ENCODE results near the gene CGB3.
"Not testable (repeated sequence)": the region's sequence is repeated elsewhere in the genome, so short reads cannot be mapped to it uniquely, and the experiment has no call there.

CGB3 gene

DNA sequence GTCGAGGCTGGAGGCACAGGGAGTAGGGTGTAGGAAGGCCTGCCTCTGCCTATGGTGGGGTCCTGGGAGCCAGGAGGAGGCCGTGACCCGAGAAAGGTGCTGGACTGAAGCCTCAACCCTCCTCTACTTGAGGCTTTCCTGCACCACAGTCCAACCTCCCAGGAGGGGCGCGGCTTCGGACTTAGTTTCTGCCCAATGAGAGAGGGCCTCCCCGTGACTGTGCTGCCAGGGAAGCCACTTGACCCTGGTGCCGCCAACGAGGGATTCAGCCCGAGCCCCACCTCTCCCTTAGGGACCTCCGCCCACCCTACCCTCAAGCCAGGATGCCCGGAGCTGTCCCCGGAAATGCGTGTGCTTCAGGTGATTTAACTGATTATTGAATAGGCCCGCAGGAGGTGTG is at the start of gene CGB3:
Gene CGB3 (minus strand): TSS at position 101 of the 400 bp plus-strand sequence. CDS start 362 bp downstream, outside the sequence.
- not testable (repeated sequence) for H3K36me3 Mint-ChIP-seq, ATAC-seq, H3K9me3 Mint-ChIP-seq, H3K27me3 Mint-ChIP-seq, H3K27ac Mint-ChIP-seq, H3K4me3 Mint-ChIP-seq
- peaks cover 21% of the 10 kb centered on the region for H3K4me1 Mint-ChIP-seq

- Mint-ChIP-seq H3K4me1 (peaks cover 18% of the 10 kb centered on the region), H3K36me3 (peaks cover 6% of the 10 kb centered on the region), H3K27me3 (peaks cover 83% of the 10 kb centered on the region), H3K27ac (no peak overlapping the region), H3K9me3 (peaks cover 9% of the 10 kb centered on the region), H3K4me3 (no peak overlapping the region)
- no peak for ATAC-seq
Measured at GRCh38 chr19:49071860-49072547, 47.9 kb upstream of the CGB3 start.

- H3K36me3 Mint-ChIP-seq = peaks cover 6% of the 10 kb centered on the region
- peaks cover 16% of the 10 kb centered on the region for H3K4me1 Mint-ChIP-seq
- H3K4me3 Mint-ChIP-seq = no peak overlapping the region
- H3K27ac Mint-ChIP-seq = no peak overlapping the region
- peaks cover 9% of the 10 kb centered on the region for H3K9me3 Mint-ChIP-seq
- H3K27me3 Mint-ChIP-seq = peaks cover 85% of the 10 kb centered on the region
- ATAC-seq = no peak
Measured at GRCh38 chr19:49070416-49070815, 46.3 kb upstream of the CGB3 start.

- Mint-ChIP-seq H3K4me3 (no peak overlapping the region), H3K27ac (no peak overlapping the region), H3K4me1 (peaks cover 11% of the 10 kb centered on the region), H3K27me3 (peaks cover 80% of the 10 kb centered on the region), H3K9me3 (peaks cover 9% of the 10 kb centered on the region), H3K36me3 (peaks cover 6% of the 10 kb centered on the region)
- ATAC-seq = no peak
Measured at GRCh38 chr19:49069026-49069425, 44.9 kb upstream of the CGB3 start.

- Mint-ChIP-seq H3K27ac (no peak overlapping the region), H3K4me3 (no peak overlapping the region), H3K27me3 (peaks cover 78% of the 10 kb centered on the region), H3K36me3 (peaks cover under 1% of the 10 kb centered on the region), H3K4me1 (no peaks in the 10 kb centered on the region), H3K9me3 (peaks cover 7% of the 10 kb centered on the region)
- no peak for ATAC-seq
Measured at GRCh38 chr19:49067554-49067953, 43.4 kb upstream of the CGB3 start.

DNA sequence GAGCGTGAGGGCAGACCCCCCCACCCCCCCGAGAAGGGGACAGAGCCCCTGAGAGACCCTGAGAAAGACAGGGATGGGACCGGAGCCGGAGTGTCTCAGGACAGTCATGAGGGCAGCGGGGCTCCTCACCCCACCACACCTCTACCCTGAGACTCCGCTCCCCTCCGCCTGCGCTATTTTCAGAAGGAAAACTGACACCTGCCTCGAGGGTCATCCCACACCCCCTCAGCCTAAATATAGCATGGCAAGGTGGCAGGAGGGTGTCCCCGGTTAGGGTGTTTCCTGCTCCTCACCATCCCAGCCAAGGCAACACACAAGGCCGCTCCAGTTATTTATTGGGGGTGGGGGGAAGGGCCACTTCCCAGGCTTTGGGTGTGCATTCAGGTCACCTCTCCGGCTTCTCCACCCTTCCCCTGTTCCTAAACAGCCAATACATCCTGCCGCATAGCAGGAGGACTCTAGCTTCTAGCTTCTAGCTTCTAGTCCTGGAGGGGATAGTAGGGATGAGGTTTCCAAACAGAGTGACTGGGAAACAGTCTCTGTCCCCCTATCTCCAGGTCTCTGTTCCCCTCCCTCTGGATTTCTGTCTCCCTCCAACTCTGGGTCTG is 41.9 kb upstream of the CGB3 start:
- no peak for ATAC-seq
- Mint-ChIP-seq H3K36me3 (no peaks in the 10 kb centered on the region), H3K4me3 (no peak overlapping the region), H3K9me3 (peaks cover 7% of the 10 kb centered on the region), H3K27ac (no peak overlapping the region), H3K27me3 (peaks cover 80% of the 10 kb centered on the region), H3K4me1 (no peaks in the 10 kb centered on the region)

GRCh38 chr19:49064768-49065611 is 40.9 kb upstream of the CGB3 start, which contains the start of gene NTF4:
TSS of gene NTF4 (minus strand) at chr19:49064818. CDS start at chr19:49061997, 2,821 bp downstream.
- Mint-ChIP-seq H3K4me3 (no peak within 1 kb of the TSS), H3K27ac (no peak within 1 kb of the TSS), H3K36me3 (no peaks in the 10 kb centered on the region), H3K27me3 (peaks cover 78% of the 10 kb centered on the region), H3K4me1 (no peaks in the 10 kb centered on the region), H3K9me3 (peaks cover 4% of the 10 kb centered on the region)
- ATAC-seq = no peak

DNA sequence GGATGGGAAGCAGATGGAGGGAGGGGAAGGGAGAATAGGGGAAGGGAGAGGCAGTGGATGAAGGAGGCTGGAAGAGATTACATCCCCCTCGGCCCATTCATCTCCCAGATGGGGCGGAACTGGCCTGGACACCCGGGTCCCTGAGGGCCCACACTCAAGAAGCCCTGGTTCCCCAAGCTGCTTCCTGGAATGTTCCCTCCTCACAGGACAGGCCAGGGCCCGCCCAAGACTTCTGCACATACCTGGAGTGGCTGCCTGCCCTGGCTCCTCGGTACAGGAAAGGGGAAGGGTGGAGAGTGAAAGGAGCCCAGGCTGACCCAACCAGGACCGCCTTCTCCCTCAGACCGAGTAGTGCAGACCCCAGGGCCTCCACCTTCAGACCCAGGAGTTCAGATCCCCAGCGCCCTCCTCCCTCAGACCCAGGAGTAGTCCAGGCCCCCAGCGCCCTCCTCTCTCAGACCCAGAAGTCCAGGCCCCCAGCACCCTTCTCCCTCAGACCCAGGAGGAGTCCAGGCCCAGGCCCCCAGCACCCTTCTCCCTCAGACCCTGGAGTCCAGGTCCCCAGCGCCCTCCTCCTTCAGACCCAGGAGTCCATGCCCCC is 40.0 kb upstream of the CGB3 start:
- Mint-ChIP-seq H3K27ac (no peak overlapping the region), H3K9me3 (no peaks in the 10 kb centered on the region), H3K36me3 (no peaks in the 10 kb centered on the region), H3K4me1 (no peaks in the 10 kb centered on the region), H3K27me3 (peaks cover 76% of the 10 kb centered on the region), H3K4me3 (no peak overlapping the region)
- no peak for ATAC-seq

- H3K9me3 Mint-ChIP-seq = no peaks in the 10 kb centered on the region
- no peak overlapping the region for H3K4me3 Mint-ChIP-seq
- no peaks in the 10 kb centered on the region for H3K36me3 Mint-ChIP-seq
- H3K27me3 Mint-ChIP-seq = peaks cover 83% of the 10 kb centered on the region
- peak; percentile 31 for ATAC-seq
- H3K27ac Mint-ChIP-seq = no peak overlapping the region
- H3K4me1 Mint-ChIP-seq = peaks cover 21% of the 10 kb centered on the region
Measured at GRCh38 chr19:49061445-49061844, 37.3 kb upstream of the CGB3 start.

GRCh38 chr19:49061000-49061399 is 36.9 kb upstream of the CGB3 start:
- Mint-ChIP-seq H3K36me3 (no peaks in the 10 kb centered on the region), H3K9me3 (no peaks in the 10 kb centered on the region), H3K27ac (no peak overlapping the region), H3K4me1 (peaks cover 26% of the 10 kb centered on the region), H3K27me3 (peaks cover 83% of the 10 kb centered on the region), H3K4me3 (no peak overlapping the region)
- no peak for ATAC-seq

DNA sequence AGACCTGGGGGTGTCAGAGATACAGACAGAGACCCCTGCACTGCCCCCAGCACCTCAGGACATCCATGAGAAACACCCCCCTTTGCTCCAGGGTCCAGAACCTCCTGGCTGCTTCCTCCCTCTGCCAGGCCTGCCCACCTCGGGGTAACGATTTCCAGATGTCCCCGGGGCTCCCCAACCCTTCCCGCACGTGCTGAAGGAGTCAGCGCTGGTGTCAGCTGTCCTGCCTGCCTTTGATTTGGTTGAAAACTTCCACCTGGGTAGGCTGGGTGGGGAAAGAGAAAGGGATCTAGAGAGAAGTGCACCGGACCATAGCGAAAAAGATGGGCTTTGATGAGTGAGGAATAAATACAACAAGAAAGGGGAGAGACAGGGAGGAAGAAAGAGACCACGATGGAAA is 34.9 kb upstream of the CGB3 start:
- Mint-ChIP-seq H3K36me3 (no peaks in the 10 kb centered on the region), H3K27ac (no peak overlapping the region), H3K27me3 (peaks cover 82% of the 10 kb centered on the region), H3K4me1 (peaks cover 27% of the 10 kb centered on the region), H3K9me3 (no peaks in the 10 kb centered on the region), H3K4me3 (no peak overlapping the region)
- no peak for ATAC-seq

DNA sequence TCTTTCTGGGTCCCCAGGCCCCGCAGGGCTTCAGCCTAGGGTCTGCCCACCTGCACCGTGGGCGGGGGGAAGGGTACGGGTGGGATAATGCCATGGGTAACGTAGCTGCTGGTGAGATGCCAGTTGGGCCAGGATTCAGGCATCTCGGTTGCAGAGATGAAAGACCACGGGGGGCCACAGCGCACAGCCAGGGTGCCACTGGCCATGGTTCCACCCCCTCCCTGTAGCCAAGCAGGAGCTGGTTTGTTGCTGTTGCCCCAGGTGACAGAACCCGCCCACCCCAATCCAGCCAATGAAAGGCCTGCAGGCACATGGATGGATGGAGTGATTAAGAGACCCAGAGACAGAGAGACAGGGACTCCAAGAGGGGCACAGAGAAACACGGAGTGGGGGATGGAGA is 34.4 kb upstream of the CGB3 start:
- Mint-ChIP-seq H3K36me3 (no peaks in the 10 kb centered on the region), H3K4me3 (no peak overlapping the region), H3K27ac (no peak overlapping the region), H3K27me3 (peaks cover 82% of the 10 kb centered on the region), H3K9me3 (no peaks in the 10 kb centered on the region), H3K4me1 (peaks cover 27% of the 10 kb centered on the region)
- ATAC-seq = no peak

DNA sequence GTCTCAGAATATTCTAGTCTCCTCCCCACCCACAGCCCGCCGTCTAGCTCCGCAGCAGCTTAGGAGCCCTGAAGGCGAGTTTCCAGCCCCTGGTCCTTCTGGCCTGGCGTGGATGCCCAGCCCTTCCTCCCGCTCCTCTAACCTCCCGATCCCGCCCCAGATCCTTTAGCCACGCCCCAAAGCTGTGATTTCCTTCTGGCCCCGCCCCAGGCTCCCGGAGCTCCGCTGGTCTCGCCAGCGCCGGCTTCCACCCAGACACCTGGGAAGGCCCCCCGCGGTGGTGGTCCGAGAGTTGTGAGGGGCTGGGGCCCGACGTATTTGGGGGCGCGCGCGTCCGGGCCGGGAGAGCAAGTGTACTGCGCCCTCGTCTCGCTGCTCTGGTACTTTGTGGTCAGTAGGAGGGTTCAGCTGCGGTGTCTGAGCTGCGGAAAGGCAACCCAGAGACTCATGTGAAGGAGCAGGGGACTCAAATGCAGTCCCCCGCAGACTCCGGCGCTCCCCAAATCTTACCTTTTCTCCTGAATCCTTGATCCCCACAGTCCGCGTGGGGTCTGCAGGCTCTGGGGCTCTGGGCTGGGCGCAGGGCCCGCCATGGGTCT is 33.6 kb upstream of the CGB3 start, which contains the start of gene CGB7:
Gene CGB7 (minus strand): TSS at position 114 of the 599 bp plus-strand sequence. CDS start 2,374 bp downstream, outside the sequence.
- ATAC-seq = no peak
- no peaks in the 10 kb centered on the region for H3K9me3 Mint-ChIP-seq
- H3K4me1 Mint-ChIP-seq = peaks cover 27% of the 10 kb centered on the region
- peak within 1 kb of the TSS; percentile 83 for H3K4me3 Mint-ChIP-seq
- peaks cover 78% of the 10 kb centered on the region for H3K27me3 Mint-ChIP-seq
- H3K27ac Mint-ChIP-seq = no peak within 1 kb of the TSS
- no peaks in the 10 kb centered on the region for H3K36me3 Mint-ChIP-seq

DNA sequence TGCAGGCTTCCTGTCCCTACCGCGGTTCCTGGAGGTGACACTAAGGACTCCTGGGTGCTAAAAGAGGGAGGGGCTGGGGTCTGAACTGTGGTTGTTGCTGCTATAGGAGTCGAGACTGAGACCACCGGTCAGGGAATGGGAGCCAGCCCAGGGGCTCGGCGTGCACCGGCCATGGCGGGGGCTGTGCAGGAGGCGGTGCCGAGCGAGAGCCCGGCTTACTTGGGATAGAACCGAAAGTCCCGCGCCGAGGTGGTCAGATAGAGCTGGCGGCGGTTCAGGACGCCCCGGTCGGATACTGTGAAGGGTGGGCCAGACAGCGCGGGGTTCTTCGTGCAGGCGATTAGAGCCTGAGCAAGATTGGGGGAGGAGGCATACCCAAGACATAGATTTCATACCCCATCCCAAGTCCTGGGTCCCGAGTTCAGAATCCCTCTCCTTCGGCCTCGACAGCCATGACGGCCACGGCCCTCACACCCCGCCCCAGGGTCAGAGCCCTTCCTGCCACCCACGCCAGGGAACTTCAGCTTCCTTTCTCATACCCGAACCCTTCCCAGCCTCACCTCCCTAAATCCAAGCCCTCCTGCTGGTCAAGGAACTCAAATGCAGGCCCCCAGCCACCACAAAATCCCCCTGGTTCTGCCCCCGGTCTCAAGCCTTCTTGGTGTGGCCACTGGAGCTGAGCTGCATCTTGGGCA is 32.9 kb upstream of the CGB3 start:
- peaks cover 78% of the 10 kb centered on the region for H3K27me3 Mint-ChIP-seq

More for the DNA sequence above, 32.9 kb upstream of the CGB3 start:
- Mint-ChIP-seq H3K4me1 (peaks cover 27% of the 10 kb centered on the region), H3K4me3 (peak overlapping the region; percentile 83)
- not testable (repeated sequence) for H3K36me3 Mint-ChIP-seq, H3K27ac Mint-ChIP-seq, H3K9me3 Mint-ChIP-seq, ATAC-seq
